Embryonic facial prominence (tissue), 1 donor: ENCODE results near the gene AQR.

Experiments used
- DNase-seq: peaks from one replicate; pipeline ENCODE4 v3.0.0-alpha.2; 2016; ENCODE audit errors: extremely low spot score

Gene AQR

GRCh38 chr15:34879107-34879506, 90.4 kb downstream of the AQR start:
- no peak for DNase-seq

DNA sequence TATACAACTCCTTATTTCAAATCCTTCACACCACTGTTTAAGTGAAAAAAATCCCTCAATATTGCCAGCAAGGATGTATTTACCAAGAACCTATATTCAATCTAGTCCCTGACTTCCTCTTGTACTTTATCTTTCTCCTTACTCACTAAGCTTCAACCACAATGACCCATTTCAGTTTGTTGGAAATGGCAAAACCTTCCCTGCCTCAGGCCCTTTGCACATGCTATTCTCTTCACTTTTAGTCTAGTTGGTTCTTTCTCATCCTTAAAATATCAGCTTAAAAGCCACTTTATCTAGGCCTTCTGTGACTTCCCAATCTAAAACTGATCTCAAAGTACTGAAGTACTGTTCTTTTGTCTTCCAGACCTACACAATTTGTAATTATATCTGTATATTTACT, 92.9 kb downstream of the AQR start:
- DNase-seq, result no peak

DNA sequence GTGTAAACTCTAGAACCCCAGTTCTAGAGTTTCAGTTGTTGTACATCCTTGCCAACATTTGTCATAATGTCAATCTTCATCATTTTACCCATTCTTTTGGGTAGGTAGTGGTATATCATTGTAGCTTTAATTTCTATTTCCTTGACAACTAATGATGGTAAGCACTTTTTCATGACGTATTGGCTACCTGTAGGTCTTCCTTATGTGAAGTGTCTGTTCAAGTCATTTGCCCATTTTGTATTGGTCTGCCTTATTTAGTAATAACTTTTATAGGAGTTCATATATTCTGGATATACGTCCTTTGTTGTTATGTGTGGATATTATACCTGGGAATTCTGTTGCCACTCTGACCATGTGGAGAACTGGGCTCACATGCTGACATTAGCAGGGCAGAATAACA, 100.4 kb downstream of the AQR start:
- no peak for DNase-seq

DNA sequence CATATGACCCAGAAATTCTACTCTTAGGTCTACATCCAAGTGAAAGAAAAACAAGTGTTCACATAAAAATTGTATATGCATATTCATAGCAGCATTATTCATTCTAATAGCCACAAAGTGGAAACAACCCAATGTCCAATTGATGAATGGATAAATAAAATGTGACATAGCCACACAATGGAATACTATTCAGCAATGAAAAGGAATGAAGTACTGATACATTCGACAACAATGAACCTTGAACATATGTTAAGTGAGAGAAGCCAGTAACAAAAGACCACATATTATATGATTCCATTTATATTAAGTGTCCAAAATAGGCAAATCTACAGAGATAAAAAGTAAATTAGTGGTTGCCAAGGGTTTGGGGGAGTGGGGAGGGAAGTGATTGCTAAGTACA, 104.0 kb downstream of the AQR start:
- no peak for DNase-seq

DNA sequence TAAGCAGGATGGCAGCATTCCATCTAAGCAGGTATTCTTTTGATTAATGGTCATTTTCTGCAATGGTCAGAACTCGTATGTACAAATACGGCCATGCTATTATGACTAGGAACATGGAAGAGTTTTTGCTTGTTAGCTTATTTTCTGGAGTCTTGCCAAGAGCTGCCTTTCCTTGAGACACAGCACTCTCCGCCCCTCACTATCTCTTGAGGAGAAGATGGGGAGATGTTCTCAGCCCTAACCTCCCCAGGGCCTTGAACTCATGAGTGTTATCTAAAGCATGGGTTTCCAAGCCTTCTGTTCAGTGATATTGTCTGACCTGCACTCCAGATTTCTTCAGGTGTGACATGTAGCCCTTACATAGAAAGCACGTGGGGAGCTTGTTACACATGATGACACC, 108.3 kb downstream of the AQR start:
- DNase-seq, result no peak

DNA sequence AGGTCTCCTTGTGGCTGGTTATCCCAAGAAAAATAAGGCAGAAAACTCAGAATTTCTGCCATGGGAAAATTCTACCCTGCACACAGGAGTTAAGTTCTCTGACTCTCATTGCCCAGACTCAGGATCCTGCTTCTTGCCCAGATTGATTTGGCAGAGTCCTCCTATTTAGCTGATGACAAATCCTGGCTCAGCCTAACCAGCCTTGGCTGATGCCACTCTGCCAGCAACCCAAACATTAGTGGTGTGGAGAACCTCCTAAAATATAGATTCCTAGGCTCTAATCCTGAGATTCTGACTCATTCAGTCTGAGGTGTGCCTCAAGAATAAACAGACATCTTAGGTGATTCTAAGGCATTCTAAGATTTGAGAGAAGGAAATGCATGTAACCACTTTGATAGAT, 113.6 kb downstream of the AQR start:
- DNase-seq, result no peak

- peak; percentile 7 for DNase-seq
Observed at GRCh38 chr15:34855413-34855812, 114.1 kb downstream of the AQR start.

- DNase-seq, result no peak
Observed at GRCh38 chr15:34854232-34854631, 115.3 kb downstream of the AQR start.

- no peak for DNase-seq
Observed at GRCh38 chr15:34853001-34853758, 116.4 kb downstream of the AQR start.

- DNase-seq, result no peak
Observed at GRCh38 chr15:34851751-34852150, 117.8 kb downstream of the AQR start.

DNA sequence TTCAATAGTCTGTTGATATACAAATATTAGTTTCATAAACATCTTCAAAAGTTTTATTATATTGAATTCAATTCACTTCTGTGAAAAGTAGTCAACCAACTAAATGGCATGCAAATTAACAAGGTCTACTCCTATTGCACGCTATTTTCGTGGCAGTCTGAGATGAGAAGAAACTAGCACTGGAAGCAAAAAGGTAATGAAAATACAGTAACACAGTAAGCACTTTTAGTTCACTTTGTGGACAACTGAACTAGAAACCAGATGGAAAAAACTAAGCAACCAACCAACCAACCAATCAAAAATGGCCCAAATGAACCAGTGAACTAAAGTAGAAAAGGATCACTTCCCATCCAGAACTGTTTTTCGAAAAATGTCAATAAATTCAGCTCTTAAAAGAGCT, 118.5 kb downstream of the AQR start:
- DNase-seq, result no peak

- no peak for DNase-seq
Observed at GRCh38 chr15:34850121-34850520, 119.4 kb downstream of the AQR start.

- no peak for DNase-seq
Observed at GRCh38 chr15:34849364-34849959, 120.1 kb downstream of the AQR start.

- DNase-seq, result no peak
Observed at GRCh38 chr15:34847598-34847997, 121.9 kb downstream of the AQR start.

DNA sequence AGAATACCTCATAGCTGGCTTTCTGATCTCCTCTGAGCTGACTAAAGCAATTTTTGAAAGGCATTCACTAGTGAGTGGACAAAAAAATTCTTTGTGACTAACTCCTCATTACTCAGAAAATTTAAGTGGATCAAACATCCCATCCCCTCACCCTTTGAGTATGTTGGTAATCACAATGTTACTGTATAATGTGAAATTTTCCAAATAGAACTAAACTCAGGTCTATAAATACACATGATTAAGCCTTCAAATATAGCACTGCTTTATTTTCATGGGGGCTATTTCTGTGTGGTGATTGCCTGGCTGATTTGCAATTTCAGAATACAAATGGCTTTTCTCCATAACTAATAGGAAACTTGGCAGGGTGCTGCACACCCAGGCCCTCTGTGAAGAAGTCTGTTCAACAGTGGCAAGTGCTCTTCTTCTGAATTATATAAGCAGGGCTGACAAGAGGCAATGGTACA, 128.2 kb downstream of the AQR start:
- DNase-seq, result no peak

DNA sequence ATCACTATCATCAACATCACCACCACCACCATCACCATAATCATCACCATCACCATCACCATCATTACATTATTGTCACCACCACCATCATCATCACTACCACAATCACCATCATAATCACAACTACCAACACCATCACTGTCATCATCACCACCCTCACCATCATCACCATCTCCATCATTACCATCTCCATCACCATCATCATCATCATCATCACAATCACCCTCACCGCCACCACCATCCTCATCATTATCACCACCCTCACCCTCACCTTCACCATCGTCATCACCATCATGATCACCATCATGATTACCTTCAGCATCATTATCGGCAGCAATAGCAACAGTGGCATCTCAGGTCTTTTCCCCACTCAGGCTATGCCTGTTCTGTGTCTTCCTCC, 131.3 kb downstream of the AQR start:
- no peak for DNase-seq

DNA sequence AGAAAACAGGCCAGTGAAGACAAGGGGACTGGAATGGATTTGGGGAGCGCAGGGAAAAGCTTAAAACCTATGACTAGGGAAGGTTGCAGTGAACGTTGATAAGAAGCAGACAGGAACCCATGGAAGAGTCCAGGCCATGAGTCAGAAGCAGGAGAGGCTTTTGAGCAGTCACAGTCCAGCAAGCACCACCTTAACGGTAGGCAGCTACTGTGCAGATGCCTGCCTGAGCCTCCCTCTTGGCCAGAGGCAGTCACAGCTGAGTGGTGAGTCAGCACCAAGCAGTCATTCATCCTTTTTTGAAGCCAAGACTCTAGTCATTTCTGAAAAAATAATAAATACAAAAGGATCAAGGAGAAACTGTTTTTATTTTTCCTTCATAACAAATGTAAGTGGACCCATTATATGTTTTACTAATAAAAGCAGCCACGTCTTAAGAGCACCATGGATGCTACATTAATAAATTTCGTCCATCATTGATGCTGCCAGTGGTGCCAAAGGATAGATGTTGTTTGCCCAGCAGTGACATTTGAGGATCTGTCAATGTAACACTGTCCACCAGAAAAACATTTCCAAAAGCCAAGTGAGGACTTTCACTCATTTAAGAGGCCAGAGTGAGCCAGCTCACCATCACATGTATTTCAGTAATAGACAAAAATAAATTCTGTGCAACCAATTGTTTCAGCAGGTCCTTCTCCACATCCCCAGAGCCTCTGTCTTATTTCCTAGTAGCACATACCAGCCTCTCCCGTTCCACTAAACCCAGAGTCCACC, 132.1 kb downstream of the AQR start:
- no peak for DNase-seq

DNA sequence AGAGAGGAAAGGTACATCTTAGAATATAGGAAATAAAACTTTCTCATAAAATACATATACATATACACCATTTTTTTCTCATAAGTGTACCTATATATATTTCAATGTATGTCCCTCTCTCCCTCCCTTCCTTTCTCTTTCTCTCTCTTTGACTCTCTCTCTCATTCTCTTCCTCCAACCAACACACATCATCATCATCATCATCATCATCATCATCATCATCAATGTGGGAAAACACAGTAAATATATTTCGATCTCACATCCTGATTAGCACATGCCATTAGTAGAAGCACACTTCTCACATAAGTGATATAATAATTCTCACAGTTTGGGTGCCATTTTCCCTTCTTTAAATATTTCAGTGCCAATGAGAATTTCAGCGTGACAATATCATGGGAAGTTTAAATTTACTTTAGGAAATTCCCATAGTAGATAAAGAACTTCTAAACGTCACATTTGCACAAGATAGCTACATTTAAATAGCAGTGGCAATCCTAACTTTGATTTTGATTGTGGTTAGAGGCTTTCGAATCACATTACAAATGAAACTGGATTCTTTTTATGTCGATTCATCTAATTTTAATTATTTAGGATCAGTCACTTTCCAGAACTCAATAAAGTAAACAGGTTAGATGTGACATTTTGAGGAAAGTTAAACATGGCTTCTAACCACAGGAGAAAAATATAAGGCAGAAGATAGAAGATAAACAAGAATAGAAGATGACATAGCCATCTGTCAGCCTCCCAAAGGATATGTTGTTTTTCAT, 141.2 kb downstream of the AQR start:
- DNase-seq, result no peak

- DNase-seq, result no peak
Observed at GRCh38 chr15:34821831-34822230, 147.7 kb downstream of the AQR start.

DNA sequence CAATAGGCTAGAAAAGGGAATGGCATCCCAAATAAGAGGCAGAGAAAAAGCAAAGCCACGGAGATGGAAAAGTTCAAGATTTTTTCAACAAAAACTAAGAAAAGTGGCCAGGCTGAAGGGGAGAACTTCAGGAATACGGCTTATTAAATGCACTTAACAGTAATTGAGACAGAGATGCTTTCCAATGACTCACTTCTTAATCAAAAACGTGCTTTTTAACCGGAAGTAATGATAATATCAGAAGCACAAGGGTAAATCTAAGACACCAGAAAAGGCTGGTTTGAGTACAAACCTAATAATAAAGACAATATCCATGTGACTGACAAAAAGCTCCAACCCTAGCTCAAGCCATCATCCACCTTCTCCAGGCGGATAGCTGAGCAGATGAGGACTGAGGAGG, 149.4 kb downstream of the AQR start:
- DNase-seq, result no peak

DNA sequence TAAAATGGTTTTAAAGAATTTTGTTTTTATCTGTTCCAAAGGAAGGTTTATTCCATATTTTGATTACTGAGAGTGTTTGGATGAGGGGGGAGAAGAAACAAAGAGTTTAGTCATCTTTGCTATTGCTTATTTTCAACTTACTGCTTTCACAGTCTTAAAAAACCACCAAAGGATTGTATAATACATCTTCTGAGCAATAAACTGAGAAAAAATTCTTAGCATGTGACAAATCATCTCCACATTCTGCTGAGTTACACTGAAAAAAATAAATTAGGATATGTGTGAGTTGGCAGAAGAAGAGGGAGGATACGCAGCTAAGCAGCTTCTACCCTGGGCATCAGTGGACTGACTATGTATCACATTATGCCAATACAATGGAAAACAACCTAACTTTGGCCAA, 151.0 kb downstream of the AQR start:
- no peak for DNase-seq

GRCh38 chr15:34815836-34816235, 153.7 kb downstream of the AQR start:
- no peak for DNase-seq
